ENCODE results near the gene CDK5. TPM values are rescaled to one million over a fixed set of nuclear protein-coding genes. Genes with fewer than 3 reads are reported as not detected.

The CDK5 gene
- total and polyA plus RNA-seq, 9 donors = 2.7 to 9.4 (median 4.1) TPM

GRCh38 chr7:151085691-151086620 lies 28.3 kb upstream of the CDK5 start, which contains the start of gene AGAP3:
TSS of gene AGAP3 (plus strand) at chr7:151086475. CDS start at chr7:151086742, 267 bp downstream.
- no peaks in the 10 kb centered on the region for H3K36me3 ChIP-seq
- H3K4me1 ChIP-seq (ENCODE audit: insufficient read depth) = peaks cover 40% of the 10 kb centered on the region
- no peaks in the 10 kb centered on the region for H3K27me3 ChIP-seq
- intact Hi-C loops (cut with DNase I) = loop anchor here in 1 of 4 donors (2.0 kb wide), 1 partner anchor 57 kb away; the partner anchor contains the start of gene ABCB8
- peak within 1 kb of the TSS; percentile 70 for H3K4me3 ChIP-seq
- H3K9me3 ChIP-seq = no peaks in the 10 kb centered on the region
- TF ChIP-seq, protein P1, sequence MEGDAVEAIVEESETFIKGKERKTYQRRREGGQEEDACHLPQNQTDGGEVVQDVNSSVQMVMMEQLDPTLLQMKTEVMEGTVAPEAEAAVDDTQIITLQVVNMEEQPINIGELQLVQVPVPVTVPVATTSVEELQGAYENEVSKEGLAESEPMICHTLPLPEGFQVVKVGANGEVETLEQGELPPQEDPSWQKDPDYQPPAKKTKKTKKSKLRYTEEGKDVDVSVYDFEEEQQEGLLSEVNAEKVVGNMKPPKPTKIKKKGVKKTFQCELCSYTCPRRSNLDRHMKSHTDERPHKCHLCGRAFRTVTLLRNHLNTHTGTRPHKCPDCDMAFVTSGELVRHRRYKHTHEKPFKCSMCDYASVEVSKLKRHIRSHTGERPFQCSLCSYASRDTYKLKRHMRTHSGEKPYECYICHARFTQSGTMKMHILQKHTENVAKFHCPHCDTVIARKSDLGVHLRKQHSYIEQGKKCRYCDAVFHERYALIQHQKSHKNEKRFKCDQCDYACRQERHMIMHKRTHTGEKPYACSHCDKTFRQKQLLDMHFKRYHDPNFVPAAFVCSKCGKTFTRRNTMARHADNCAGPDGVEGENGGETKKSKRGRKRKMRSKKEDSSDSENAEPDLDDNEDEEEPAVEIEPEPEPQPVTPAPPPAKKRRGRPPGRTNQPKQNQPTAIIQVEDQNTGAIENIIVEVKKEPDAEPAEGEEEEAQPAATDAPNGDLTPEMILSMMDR (IDR thresholded peaks at IDR 0.05) = no peak
- TF ChIP-seq EP300 (IDR thresholded peaks at IDR 0.05) (no peak), POLR2A (IDR thresholded peaks at IDR 0.05) (no peak)
- peak within 1 kb of the TSS; percentile 77 to 86 for H3K27ac ChIP-seq
- WGBS, 3 donors = 0 to 1% (median 0%) methylated on average over 19 to 83 of the region's 84 CpGs
- peak; percentile 82 to 87 (median 86) for DNase-seq

GRCh38 chr7:151085329-151085690 lies 27.6 kb upstream of the CDK5 start:
- H3K4me3 ChIP-seq = no peak overlapping the region
- H3K27me3 ChIP-seq = no peaks in the 10 kb centered on the region
- no peaks in the 10 kb centered on the region for H3K36me3 ChIP-seq
- H3K9me3 ChIP-seq = no peaks in the 10 kb centered on the region
- peak in 2 of 5 donors; percentile 37 to 47 for DNase-seq
- 26 to 44% (median 37%) methylated on average over 5 of the region's 5 CpGs for WGBS, 3 donors
- intact Hi-C loops (cut with DNase I) = no loop called here
- TF ChIP-seq, protein P1 (IDR thresholded peaks at IDR 0.05) = no peak
- peak overlapping the region in 1 of 2 donors; percentile 61 for H3K27ac ChIP-seq
- peaks cover 40% of the 10 kb centered on the region for H3K4me1 ChIP-seq (ENCODE audit: insufficient read depth)

DNA sequence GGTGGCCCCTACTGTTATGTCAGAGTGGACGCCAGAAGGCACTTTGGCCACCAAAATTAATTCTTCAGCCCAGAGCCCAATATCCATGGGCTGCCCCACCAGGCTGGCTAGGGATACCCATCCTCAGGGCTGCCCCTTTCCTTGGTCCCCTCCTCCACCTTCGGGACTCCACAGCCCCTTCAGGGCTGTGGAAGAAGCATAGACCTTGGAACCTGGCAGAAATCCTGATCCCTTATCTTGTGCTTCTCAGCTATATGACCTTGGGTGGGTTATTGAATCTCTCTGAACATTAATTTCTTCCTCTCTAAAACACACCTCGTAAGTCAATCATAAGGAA lies 26.1 kb upstream of the CDK5 start:
- Histone ChIP-seq H3K9me3 (no peaks in the 10 kb centered on the region), H3K27me3 (no peaks in the 10 kb centered on the region), H3K4me1 (ENCODE audit: insufficient read depth) (peaks cover 35% of the 10 kb centered on the region), H3K36me3 (no peaks in the 10 kb centered on the region), H3K4me3 (peak overlapping the region; percentile 63), H3K27ac (peak overlapping the region in 1 of 2 donors; percentile 85)
- DNase-seq = no peak
- TF ChIP-seq, protein P1 (IDR thresholded peaks at IDR 0.05) = no peak
- TF ChIP-seq EP300 (IDR thresholded peaks at IDR 0.05) (no peak), POLR2A (IDR thresholded peaks at IDR 0.05) (no peak)
- intact Hi-C loops (cut with DNase I) = loop anchor here in 1 of 4 donors (2.0 kb wide), 1 partner anchor 23 kb away; no protein-coding TSS in a partner anchor
- 20 to 29% (median 28%) methylated on average over 3 of the region's 3 CpGs for WGBS, 3 donors

- intact Hi-C loops (cut with DNase I) = loop anchor here in 1 of 4 donors (2.0 kb wide), 1 partner anchor 22 kb away; no protein-coding TSS in a partner anchor
- peak; percentile 79 to 87 (median 84) for DNase-seq
- TF ChIP-seq EP300 (IDR thresholded peaks at IDR 0.05) (no peak), POLR2A (IDR thresholded peaks at IDR 0.05) (peak; percentile 47)
- TF ChIP-seq, protein P1 (IDR thresholded peaks at IDR 0.05) = no peak
These were observed 25.6 kb upstream of the CDK5 start, which contains the start of gene TMUB1 for GRCh38 chr7:151083071-151083823. TSS of gene TMUB1 (minus strand) at chr7:151083493. CDS start at chr7:151082563, 930 bp downstream.

More at GRCh38 chr7:151083071-151083823, 25.6 kb upstream of the CDK5 start, which contains the start of gene TMUB1:
- WGBS, 3 donors = 0 to 1% (median 1%) methylated on average over 57 to 69 of the region's 69 CpGs
- Histone ChIP-seq H3K4me3 (peak within 1 kb of the TSS; percentile 63), H3K27me3 (no peaks in the 10 kb centered on the region), H3K36me3 (no peaks in the 10 kb centered on the region), H3K27ac (peak within 1 kb of the TSS; percentile 63 to 85), H3K4me1 (ENCODE audit: insufficient read depth) (peaks cover 36% of the 10 kb centered on the region), H3K9me3 (no peaks in the 10 kb centered on the region)

Data from ovary (tissue), 9 donors.